H1 (cell line): ENCODE results near the gene ACOT9. TPM values are rescaled to one million over a fixed set of nuclear protein-coding genes. Genes with fewer than 3 reads are reported as not detected.

Experiments used
- CTCF ChIA-PET: fragments of 300-600 bp; sonication (Branson Sonifier 250); formaldehyde crosslinking; loops from one replicate; lab custom pipeline; 2021; ENCODE audit not compliant: partially characterized antibody; lab: Charles Lee
- POLR2A ChIA-PET: fragments of 300-600 bp; sonication (Branson Sonifier 250); formaldehyde crosslinking; loops from one replicate; lab custom pipeline; 2021; ENCODE audit warnings: inconsistent platforms; ENCODE audit not compliant: partially characterized antibody; lab: Charles Lee
- DNase-seq, 2 experiments: peaks; one replicate each; pipeline versions ENCODE4 v3.0.0 to v3.0.0-alpha.2; 2010 to 2022; ENCODE audit warnings: low spot score in 2 of 2, low read depth in 1 of 2, mixed read lengths in 1 of 2
- FAIRE-seq: peaks from 2 replicates; lab custom pipeline; 2011; peaks lifted over from hg19 to GRCh38; lab: Jason Lieb, UNC
- H2AFZ ChIP-seq: 2 replicates; pipeline ENCODE4 v1.8.1; 2012; ENCODE audit warnings: low read length, inconsistent platforms
- H2AK5ac ChIP-seq: 2 replicates; pipeline ENCODE4 v1.6.1; 2013; ENCODE audit warnings: low read depth, low read length
- H2BK120ac ChIP-seq: replicated peaks from 2 replicates; pipeline ENCODE3; 2013; ENCODE audit warnings: low read depth, low read length, inconsistent platforms
- H2BK12ac ChIP-seq: 2 replicates; pipeline ENCODE4 v1.6.1; 2013; ENCODE audit warnings: low read depth, low read length
- H2BK15ac ChIP-seq: 2 replicates; pipeline ENCODE4 v1.6.1; 2013; ENCODE audit warnings: low read length
- H2BK20ac ChIP-seq: 2 replicates; pipeline ENCODE4 v1.6.1; 2013; ENCODE audit warnings: low read length
- H2BK5ac ChIP-seq: 2 replicates; pipeline ENCODE4 v1.6.1; 2013; ENCODE audit warnings: low read depth, low read length
- H3K14ac ChIP-seq: 2 replicates; pipeline ENCODE4 v1.6.1; 2013; ENCODE audit warnings: inconsistent platforms; ENCODE audit not compliant: insufficient read length
- H3K18ac ChIP-seq: 2 replicates; pipeline ENCODE4 v1.6.1; 2013; ENCODE audit warnings: low read length; ENCODE audit errors: extremely low read depth
- H3K23ac ChIP-seq: 2 replicates; pipeline ENCODE4 v1.6.1; 2013; ENCODE audit warnings: inconsistent platforms; ENCODE audit not compliant: insufficient read length
- H3K23me2 ChIP-seq: 2 replicates; pipeline ENCODE4 v1.6.1; 2013; ENCODE audit warnings: low read depth, low read length
- H3K27ac ChIP-seq: 2 replicates; pipeline ENCODE4 v1.6.1; 2011; ENCODE audit warnings: low read depth, low read length, inconsistent platforms
- H3K27me3 ChIP-seq, 4 experiments: replicated peaks in 1 of 4; 1 replicate in 1 of 4; 2 replicates in 3 of 4; pipeline versions ENCODE4 v1.6.1 to v1.8.1; 2011 to 2013; ENCODE audit warnings: low read length in 3 of 4, mild to moderate bottlenecking in 3 of 4, inconsistent platforms in 2 of 4, mixed read lengths in 2 of 4, moderate library complexity in 1 of 4; ENCODE audit not compliant: control insufficient read depth in 3 of 4, insufficient read depth in 3 of 4; ENCODE audit errors: extremely low read depth in 1 of 4
- H3K36me3 ChIP-seq, 4 experiments: 2 replicates each; pipeline versions ENCODE4 v1.6.1 to v1.8.1; 2011 to 2013; ENCODE audit warnings: mild to moderate bottlenecking in 4 of 4, low read length in 3 of 4, moderate library complexity in 2 of 4, control low read depth in 1 of 4, inconsistent platforms in 1 of 4; ENCODE audit not compliant: insufficient read depth in 4 of 4, control insufficient read depth in 2 of 4
- H3K4ac ChIP-seq: replicated peaks from 2 replicates; pipeline ENCODE3; 2013; ENCODE audit warnings: low read length, low read depth, mixed read lengths, inconsistent platforms; ENCODE audit not compliant: insufficient read length
- H3K4me1 ChIP-seq, 4 experiments: replicated peaks in 1 of 4; 1 replicate in 1 of 4; 2 replicates in 3 of 4; pipeline versions ENCODE4 v1.6.1 to v1.8.1; 2011 to 2013; ENCODE audit warnings: low read length in 3 of 4, inconsistent platforms in 2 of 4, mixed read lengths in 1 of 4; ENCODE audit not compliant: insufficient read depth in 4 of 4, control insufficient read depth in 3 of 4
- H3K4me2 ChIP-seq, 2 experiments: 2 replicates each; pipeline versions ENCODE4 v1.6.1 to v1.8.1; 2011 to 2013; ENCODE audit warnings: low read depth in 2 of 2, low read length in 2 of 2, control low read depth in 1 of 2, inconsistent platforms in 1 of 2, mild to moderate bottlenecking in 1 of 2; ENCODE audit not compliant: insufficient read depth in 1 of 2
- H3K4me3 ChIP-seq, 4 experiments: fragments of 200-600, 300-600 bp in 1 of 4; sonication (generic), shearing (Covaris generic), sonication (Bioruptor Twin) in 1 of 4; 2 replicates each; pipeline versions ENCODE4 v1.5.1 to v1.8.1; 2011 to 2016; ENCODE audit warnings: low read length in 4 of 4, low read depth in 3 of 4, control low read depth in 2 of 4, inconsistent platforms in 2 of 4, mild to moderate bottlenecking in 2 of 4, mixed read lengths in 1 of 4, moderate library complexity in 1 of 4; ENCODE audit not compliant: insufficient read depth in 2 of 4; ENCODE audit errors: extremely low read depth in 1 of 4
- H3K56ac ChIP-seq: replicated peaks from 2 replicates; pipeline ENCODE3; 2013; ENCODE audit warnings: low read depth, mild to moderate bottlenecking, mixed read lengths, low read length, inconsistent platforms; ENCODE audit not compliant: insufficient read length
- H3K79me1 ChIP-seq: 2 replicates; pipeline ENCODE4 v1.6.1; 2013; ENCODE audit warnings: low read depth, low read length, control low read depth
- H3K79me2 ChIP-seq, 2 experiments: 2 replicates each; pipeline versions ENCODE4 v1.6.1 to v1.8.1; 2012 to 2013; ENCODE audit warnings: low read length in 2 of 2, mild to moderate bottlenecking in 2 of 2, inconsistent platforms in 1 of 2; ENCODE audit not compliant: insufficient read depth in 2 of 2, control insufficient read depth in 1 of 2
- H3K9ac ChIP-seq, 4 experiments: replicated peaks in 1 of 4; 1 replicate in 1 of 4; 2 replicates in 3 of 4; pipeline versions ENCODE4 v1.6.1 to v1.8.1; 2011 to 2013; ENCODE audit warnings: low read depth in 3 of 4, low read length in 3 of 4, control low read depth in 2 of 4, mild to moderate bottlenecking in 2 of 4, moderate library complexity in 2 of 4, inconsistent platforms in 1 of 4; ENCODE audit errors: extremely low read depth in 1 of 4
- H3K9me3 ChIP-seq, 2 experiments: 2 replicates each; pipeline versions ENCODE4 v1.6.1 to v1.8.1; 2012 to 2013; ENCODE audit warnings: mild to moderate bottlenecking in 2 of 2, moderate library complexity in 2 of 2, control low read depth in 1 of 2, inconsistent platforms in 1 of 2, low read depth in 1 of 2, low read length in 1 of 2, mixed read lengths in 1 of 2; ENCODE audit not compliant: insufficient read depth in 2 of 2
- H4K20me1 ChIP-seq, 2 experiments: replicated peaks in 1 of 2; 2 replicates each; pipeline versions ENCODE3 to v1.8.1; 2011 to 2013; ENCODE audit warnings: inconsistent platforms in 2 of 2, low read length in 2 of 2, mild to moderate bottlenecking in 1 of 2; ENCODE audit not compliant: insufficient read depth in 2 of 2, control insufficient read depth in 1 of 2
- H4K5ac ChIP-seq: 2 replicates; pipeline ENCODE4 v1.6.1; 2013; ENCODE audit warnings: low read length, low read depth, mixed read lengths, inconsistent platforms; ENCODE audit not compliant: insufficient read length
- H4K8ac ChIP-seq: 2 replicates; pipeline ENCODE4 v1.8.0; 2013; ENCODE audit warnings: mild to moderate bottlenecking, moderate library complexity, low read length, inconsistent platforms; ENCODE audit not compliant: insufficient read depth; ENCODE audit errors: extremely low read depth
- H4K91ac ChIP-seq: replicated peaks from 2 replicates; pipeline ENCODE3; 2013; ENCODE audit warnings: low read length, mixed read lengths, inconsistent platforms; ENCODE audit not compliant: insufficient read length
- CHD2 ChIP-seq: IDR thresholded peaks from 2 replicates; pipeline ENCODE4 v1.6.1; 2012; ENCODE audit warnings: low read length, improper control_type of control experiment
- FOSL1 ChIP-seq: IDR thresholded peaks from 2 replicates; pipeline ENCODE4 v1.6.1; 2011; ENCODE audit warnings: mild to moderate bottlenecking, low read depth, low read length, moderate library complexity; ENCODE audit not compliant: insufficient read depth
- NANOG ChIP-seq: IDR thresholded peaks from 2 replicates; pipeline ENCODE4 v1.6.1; 2011; ENCODE audit warnings: low read length, low read depth, mild to moderate bottlenecking, inconsistent platforms; ENCODE audit not compliant: insufficient read depth, poor library complexity, severe bottlenecking
- SP4 ChIP-seq: IDR thresholded peaks from 2 replicates; pipeline ENCODE4 v1.6.1; 2012; ENCODE audit warnings: low read length, inconsistent platforms
- TAF7 ChIP-seq: optimal IDR thresholded peaks from 2 replicates; pipeline ENCODE3; 2011; ENCODE audit warnings: low read depth, mild to moderate bottlenecking, inconsistent platforms, low read length, moderate library complexity, borderline replicate concordance
- WGBS, 2 experiments: shearing (Covaris generic) in 1 of 2; methylation state at CpG; one replicate each; pipeline versions ENCODE4 v1.1.6 to v1.1.7; 2013 to 2015; ENCODE audit warnings: low lambda C conversion rate in 2 of 2, mixed read lengths in 2 of 2, inconsistent platforms in 1 of 2, low coverage in 1 of 2, missing lambda C conversion rate in 1 of 2; ENCODE audit not compliant: insufficient replicate concordance in 2 of 2, insufficient coverage in 1 of 2, insufficient read length in 1 of 2; ENCODE audit errors: extremely low coverage in 1 of 2, missing lambda C conversion rate in 1 of 2; 5-methylcytosine and 5-hydroxymethylcytosine counted together
- polyA plus RNA-seq, 7 experiments: library from polyadenylated mRNA; depleted of rRNA in 3 of 7; stranded (reverse) in 5 of 7; unstranded in 2 of 7; fragments of >200 nt in 5 of 7; fragments of 200-250 nt in 2 of 7; gene quantifications; 1 replicate in 5 of 7; 2 replicates in 1 of 7; 4 replicates in 1 of 7; pipeline versions ENCODE4 v1.2.1 to v1.2.3, GENCODE V29; 2011 to 2013; ENCODE audit warnings: missing spikeins in 2 of 7, mixed read lengths in 2 of 7
- total RNA-seq: library from RNA; stranded (reverse); fragmentation: NEBNext Ultra II Directional; extraction: Animal tissue kit (Norgen Biotek cat#: 25700); gene quantifications from 2 replicates; pipeline ENCODE4 v1.2.1, GENCODE V29; 2021
- TF ChIP-seq, protein P1 (sequence below): IDR thresholded peaks from 2 replicates; pipeline ENCODE4 v1.6.1; 2012; ENCODE audit warnings: inconsistent platforms

ACOT9 gene
- total and polyA plus RNA-seq, 2 of the 8 experiments (the other 6 are each of a cell fraction or from before 2014, with no cell fraction given), result 20.7 to 39.5 TPM

DNA sequence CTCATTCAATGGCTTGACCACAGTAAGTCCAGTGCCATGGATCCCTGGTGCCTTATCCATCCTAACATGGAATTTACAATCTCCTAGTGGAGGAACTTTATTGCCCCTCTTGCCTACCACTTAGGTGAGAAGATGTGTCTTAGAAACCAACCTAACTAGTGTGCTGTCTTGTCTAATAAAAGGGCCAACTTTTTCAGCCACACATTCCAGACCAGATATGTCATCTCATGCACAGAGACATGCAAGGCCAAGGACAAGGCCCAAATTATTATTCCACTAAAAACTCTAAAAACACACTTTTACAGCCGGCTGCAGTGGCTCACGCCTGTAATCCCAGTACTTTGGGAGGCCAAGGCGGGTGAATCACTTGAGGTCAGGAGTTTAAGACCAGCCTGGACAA is 86.4 kb downstream of the ACOT9 start:
- no peak for FAIRE-seq

More for the DNA sequence above, 86.4 kb downstream of the ACOT9 start:
- Histone ChIP-seq H4K20me1 (no peaks in the 10 kb centered on the region), H3K9me3 (no peaks in the 10 kb centered on the region)
- TF ChIP-seq NANOG, result no peak
- TF ChIP-seq TAF7, result no peak
- TF ChIP-seq, protein P1, sequence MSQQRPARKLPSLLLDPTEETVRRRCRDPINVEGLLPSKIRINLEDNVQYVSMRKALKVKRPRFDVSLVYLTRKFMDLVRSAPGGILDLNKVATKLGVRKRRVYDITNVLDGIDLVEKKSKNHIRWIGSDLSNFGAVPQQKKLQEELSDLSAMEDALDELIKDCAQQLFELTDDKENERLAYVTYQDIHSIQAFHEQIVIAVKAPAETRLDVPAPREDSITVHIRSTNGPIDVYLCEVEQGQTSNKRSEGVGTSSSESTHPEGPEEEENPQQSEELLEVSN, result no peak
- no peak for TF ChIP-seq SP4
- TF ChIP-seq FOSL1, result no peak
- no peak for TF ChIP-seq CHD2
- TF ChIP-seq, all 59 proteins: peak for 0
- Histone ChIP-seq H3K79me2 (no peaks in the 10 kb centered on the region), H2BK20ac (no peak overlapping the region), H3K14ac (no peak overlapping the region), H3K4ac (no peak overlapping the region), H2AFZ (no peak overlapping the region), H3K79me1 (no peaks in the 10 kb centered on the region), H3K18ac (no peak overlapping the region), H3K4me2 (no peak overlapping the region), H4K91ac (no peak overlapping the region), H3K4me1 (peaks cover 0 to 8% (median 3%) of the 10 kb centered on the region in 4 experiments; a peak in 4 of 7 replicates), H3K23ac (no peak overlapping the region), H4K8ac (no peak overlapping the region), H2BK120ac (no peak overlapping the region), H3K27ac (no peak overlapping the region), H4K5ac (no peak overlapping the region), H3K4me3 (no peak overlapping the region), H2BK12ac (no peak overlapping the region), H3K27me3 (no peaks in the 10 kb centered on the region), H3K23me2 (no peaks in the 10 kb centered on the region), H3K9ac (no peak overlapping the region), H2BK5ac (no peak overlapping the region), H2AK5ac (no peak overlapping the region), H3K36me3 (no peaks in the 10 kb centered on the region; a peak in 1 of 8 replicates), H3K56ac (no peak overlapping the region), H2BK15ac (no peak overlapping the region)
- DNase-seq, result no peak
- 100% methylated on average over 2 of the region's 3 CpGs; no CpG with 5 or more reads in 1 of the 2 experiments for WGBS, 2 experiments
- CTCF ChIA-PET, result no interaction called here
- POLR2A ChIA-PET, result no interaction called here
